K562 (cell line): ENCODE measurements around the gene NECAB3. TPM values are rescaled to one million over a fixed set of nuclear protein-coding genes. Genes with fewer than 3 reads are reported as not detected.

Source experiments
- HCFC1 ChIP-seq: IDR thresholded peaks from 2 replicates; pipeline ENCODE4 v1.6.1; 2012; ENCODE audit warnings: low read depth, low read length, improper control_type of control experiment
- POU5F1 ChIP-seq: fragments of 150-350 bp; IDR thresholded peaks from 2 replicates; pipeline ENCODE4 v1.6.1; 2014; ENCODE audit warnings: borderline replicate concordance, low read length, low read depth, mild to moderate bottlenecking; ENCODE audit not compliant: partially characterized antibody
- SAP30 ChIP-seq: fragments of 200-600 bp; sonication (generic); IDR thresholded peaks from 2 replicates; pipeline ENCODE4 v1.6.1; 2012; ENCODE audit warnings: borderline replicate concordance, low read depth, mild to moderate bottlenecking, moderate library complexity, low read length, control low read depth, inconsistent platforms; ENCODE audit not compliant: insufficient read depth, poor library complexity, severe bottlenecking
- SRSF3 ChIP-seq: fragments of 200-400 bp; formaldehyde crosslinking; IDR thresholded peaks from 2 replicates; pipeline ENCODE4 v1.6.1; 2016; ENCODE audit warnings: mild to moderate bottlenecking, low read length, moderate library complexity; ENCODE audit not compliant: insufficient read depth
- ZNF589 ChIP-seq: fragments of 200-800 bp; sonication (Bioruptor generic); IDR thresholded peaks from 2 replicates; pipeline ENCODE4 v1.6.1; 2016; ENCODE audit warnings: low read depth, missing genetic modification characterization, missing compliant biosample characterization
- polyA plus RNA-seq, 8 experiments: library from polyadenylated mRNA; depleted of rRNA in 4 of 8; stranded (reverse) in 5 of 8; unstranded in 3 of 8; fragments of >200 nt; fragmentation: Nextera tagmentation in 2 of 8; fragmentation: Illumina TruSeq in 1 of 8; extraction: Ambion mirVana in 2 of 8; extraction: Trizol in 1 of 8; gene quantifications; 2 replicates each; pipeline versions ENCODE4 v1.2.1 to v1.2.3, GENCODE V29; 2011 to 2014; ENCODE audit warnings: inconsistent platforms in 1 of 8, missing spikeins in 1 of 8
- total RNA-seq, 7 experiments: library from RNA; depleted of rRNA in 6 of 7; stranded (reverse); fragments of >200 nt in 6 of 7; fragmentation: Illumina TruSeq in 2 of 7; extraction: Trizol in 2 of 7; gene quantifications; 2 replicates each; pipeline versions ENCODE4 v1.2.1 to v1.2.3, GENCODE V29; 2011 to 2021; ENCODE audit warnings: low replicate concordance in 1 of 7
- TF ChIP-seq, protein P1 (sequence below): fragments of 250-450 bp; sonication (Bioruptor Pico); IDR thresholded peaks from 2 replicates; pipeline ENCODE4 v1.5.0; 2021; ENCODE audit warnings: mild to moderate bottlenecking, moderate library complexity
- TF ChIP-seq, protein P2 (sequence below): sonication (generic); formaldehyde crosslinking; IDR thresholded peaks from 2 replicates; pipeline ENCODE4 v1.8.0; 2022; ENCODE audit warnings: mild to moderate bottlenecking, missing genetic modification reagents
- TF ChIP-seq, protein P3 (sequence below): fragments of 250-450 bp; sonication (Bioruptor Pico); IDR thresholded peaks from 2 replicates; pipeline ENCODE4 v1.4.0; 2020
- TF ChIP-seq, protein P4 (sequence below), 2 experiments: fragments of 450-650 bp; formaldehyde crosslinking in 1 of 2; IDR thresholded peaks; 2 replicates each; pipeline versions ENCODE4 v1.4.0 to v1.6.1; 2014 to 2020; ENCODE audit warnings: mild to moderate bottlenecking in 2 of 2, borderline replicate concordance in 1 of 2, low read depth in 1 of 2

Gene NECAB3
- total and polyA plus RNA-seq, 9 of the 15 experiments (the other 6 are each of a cell fraction or from before 2014, with no cell fraction given): 0.94 to 63.3 (median 31.5) TPM

DNA sequence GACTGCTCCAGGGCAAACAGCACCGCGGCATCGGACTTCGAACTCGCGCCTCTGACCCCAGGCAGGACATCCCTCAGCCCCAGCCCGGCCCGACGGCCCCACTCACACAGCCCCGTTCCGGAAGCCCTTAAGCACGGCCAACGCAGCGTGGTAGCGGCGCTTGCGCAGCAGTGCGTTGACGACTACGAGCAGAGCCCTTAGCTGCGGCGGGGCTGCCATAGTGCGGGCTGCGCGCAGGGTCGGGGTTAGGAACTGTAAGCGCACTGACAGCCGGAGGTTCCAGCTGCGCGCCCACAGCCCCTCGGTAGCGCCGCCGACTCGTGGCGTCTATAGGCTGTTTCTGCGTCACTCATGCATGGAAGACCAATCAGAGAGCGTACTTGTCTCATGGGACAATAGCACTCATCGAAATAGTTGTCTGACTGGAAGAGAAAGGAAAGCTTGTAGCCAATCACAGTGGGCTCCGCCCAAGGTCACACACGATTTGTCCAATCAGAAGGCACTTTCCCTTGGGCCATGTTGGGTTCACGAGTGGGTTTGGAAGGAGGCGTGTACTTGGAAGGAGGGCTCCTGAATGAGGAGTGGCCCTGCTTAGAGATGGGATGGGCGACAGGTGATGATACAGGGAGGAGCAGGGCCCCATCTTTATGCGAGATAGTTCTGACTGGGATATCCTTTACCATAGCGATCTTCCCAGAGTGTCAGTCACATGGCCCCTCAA is 45.9 kb upstream of the NECAB3 start, which contains the start of gene PXMP4 (continued):
- TF ChIP-seq, protein P1, sequence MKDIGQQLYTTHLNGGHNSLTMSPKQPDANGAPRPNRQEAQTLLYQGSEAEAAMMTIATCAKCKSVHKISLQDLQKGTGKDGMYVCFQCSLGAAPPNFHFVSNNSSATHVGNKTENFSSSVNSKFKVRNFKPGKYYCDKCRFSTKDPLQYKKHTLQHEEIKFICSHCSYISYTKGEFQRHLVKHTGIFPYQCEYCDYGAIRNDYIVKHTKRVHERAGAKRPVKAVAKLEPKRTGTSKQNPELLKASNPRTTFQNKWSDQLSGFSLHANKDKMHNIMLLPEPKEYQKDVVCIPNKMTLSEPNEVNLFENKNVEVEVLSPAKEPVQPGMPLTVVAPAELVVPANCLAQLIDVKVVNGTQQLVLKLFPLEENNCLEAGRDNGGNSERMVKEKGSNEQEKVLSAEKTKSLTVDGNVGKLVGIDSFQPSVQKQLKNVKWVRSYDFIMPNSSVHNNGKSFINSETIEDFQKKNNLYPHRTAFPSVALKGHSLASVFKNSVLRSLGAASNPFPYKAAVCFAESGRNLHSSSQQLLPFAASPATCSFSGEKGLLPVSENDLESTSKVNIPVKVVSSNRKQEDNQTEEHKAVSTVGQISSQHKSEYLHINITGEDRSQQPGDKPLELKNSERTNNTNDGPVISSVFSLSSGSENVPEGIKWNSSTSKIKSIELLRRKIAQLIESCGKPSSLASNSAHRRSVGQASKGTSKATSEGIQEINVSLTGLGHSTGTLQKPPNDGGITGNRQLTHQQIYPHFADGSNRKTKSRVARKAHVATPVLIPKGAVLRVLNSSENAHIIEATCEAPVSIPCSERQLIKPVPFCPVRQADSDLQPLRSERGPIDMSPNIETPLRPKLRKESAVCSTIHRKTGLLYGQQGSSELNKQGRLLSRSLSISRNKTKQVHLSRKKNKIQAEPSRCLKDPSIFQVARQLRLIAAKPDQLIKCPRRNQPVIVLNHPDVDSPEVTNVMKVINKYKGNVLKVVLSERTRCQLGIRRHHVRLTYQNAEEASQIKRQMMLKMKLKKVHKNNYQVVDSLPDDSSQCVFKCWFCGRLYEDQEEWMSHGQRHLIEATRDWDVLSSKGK (CRISPR knock-in tag): no peak
- TF ChIP-seq ZNF589 (peak; percentile 75), HCFC1 (no peak; the same call in 1 of the 2 replicates), SAP30 (peak; percentile 97), SRSF3 (no peak), POU5F1 (no peak)
- TF ChIP-seq, protein P2, sequence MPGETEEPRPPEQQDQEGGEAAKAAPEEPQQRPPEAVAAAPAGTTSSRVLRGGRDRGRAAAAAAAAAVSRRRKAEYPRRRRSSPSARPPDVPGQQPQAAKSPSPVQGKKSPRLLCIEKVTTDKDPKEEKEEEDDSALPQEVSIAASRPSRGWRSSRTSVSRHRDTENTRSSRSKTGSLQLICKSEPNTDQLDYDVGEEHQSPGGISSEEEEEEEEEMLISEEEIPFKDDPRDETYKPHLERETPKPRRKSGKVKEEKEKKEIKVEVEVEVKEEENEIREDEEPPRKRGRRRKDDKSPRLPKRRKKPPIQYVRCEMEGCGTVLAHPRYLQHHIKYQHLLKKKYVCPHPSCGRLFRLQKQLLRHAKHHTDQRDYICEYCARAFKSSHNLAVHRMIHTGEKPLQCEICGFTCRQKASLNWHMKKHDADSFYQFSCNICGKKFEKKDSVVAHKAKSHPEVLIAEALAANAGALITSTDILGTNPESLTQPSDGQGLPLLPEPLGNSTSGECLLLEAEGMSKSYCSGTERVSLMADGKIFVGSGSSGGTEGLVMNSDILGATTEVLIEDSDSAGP: no peak
- TF ChIP-seq, protein P3, sequence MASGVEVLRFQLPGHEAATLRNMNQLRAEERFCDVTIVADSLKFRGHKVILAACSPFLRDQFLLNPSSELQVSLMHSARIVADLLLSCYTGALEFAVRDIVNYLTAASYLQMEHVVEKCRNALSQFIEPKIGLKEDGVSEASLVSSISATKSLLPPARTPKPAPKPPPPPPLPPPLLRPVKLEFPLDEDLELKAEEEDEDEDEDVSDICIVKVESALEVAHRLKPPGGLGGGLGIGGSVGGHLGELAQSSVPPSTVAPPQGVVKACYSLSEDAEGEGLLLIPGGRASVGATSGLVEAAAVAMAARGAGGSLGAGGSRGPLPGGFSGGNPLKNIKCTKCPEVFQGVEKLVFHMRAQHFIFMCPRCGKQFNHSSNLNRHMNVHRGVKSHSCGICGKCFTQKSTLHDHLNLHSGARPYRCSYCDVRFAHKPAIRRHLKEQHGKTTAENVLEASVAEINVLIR: no peak; the same call in 1 of the 2 replicates
- TF ChIP-seq, protein P4, sequence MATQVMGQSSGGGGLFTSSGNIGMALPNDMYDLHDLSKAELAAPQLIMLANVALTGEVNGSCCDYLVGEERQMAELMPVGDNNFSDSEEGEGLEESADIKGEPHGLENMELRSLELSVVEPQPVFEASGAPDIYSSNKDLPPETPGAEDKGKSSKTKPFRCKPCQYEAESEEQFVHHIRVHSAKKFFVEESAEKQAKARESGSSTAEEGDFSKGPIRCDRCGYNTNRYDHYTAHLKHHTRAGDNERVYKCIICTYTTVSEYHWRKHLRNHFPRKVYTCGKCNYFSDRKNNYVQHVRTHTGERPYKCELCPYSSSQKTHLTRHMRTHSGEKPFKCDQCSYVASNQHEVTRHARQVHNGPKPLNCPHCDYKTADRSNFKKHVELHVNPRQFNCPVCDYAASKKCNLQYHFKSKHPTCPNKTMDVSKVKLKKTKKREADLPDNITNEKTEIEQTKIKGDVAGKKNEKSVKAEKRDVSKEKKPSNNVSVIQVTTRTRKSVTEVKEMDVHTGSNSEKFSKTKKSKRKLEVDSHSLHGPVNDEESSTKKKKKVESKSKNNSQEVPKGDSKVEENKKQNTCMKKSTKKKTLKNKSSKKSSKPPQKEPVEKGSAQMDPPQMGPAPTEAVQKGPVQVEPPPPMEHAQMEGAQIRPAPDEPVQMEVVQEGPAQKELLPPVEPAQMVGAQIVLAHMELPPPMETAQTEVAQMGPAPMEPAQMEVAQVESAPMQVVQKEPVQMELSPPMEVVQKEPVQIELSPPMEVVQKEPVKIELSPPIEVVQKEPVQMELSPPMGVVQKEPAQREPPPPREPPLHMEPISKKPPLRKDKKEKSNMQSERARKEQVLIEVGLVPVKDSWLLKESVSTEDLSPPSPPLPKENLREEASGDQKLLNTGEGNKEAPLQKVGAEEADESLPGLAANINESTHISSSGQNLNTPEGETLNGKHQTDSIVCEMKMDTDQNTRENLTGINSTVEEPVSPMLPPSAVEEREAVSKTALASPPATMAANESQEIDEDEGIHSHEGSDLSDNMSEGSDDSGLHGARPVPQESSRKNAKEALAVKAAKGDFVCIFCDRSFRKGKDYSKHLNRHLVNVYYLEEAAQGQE (IDR thresholded peaks at IDR 0.05; ENCODE audit: borderline replicate concordance): no peak
- TF ChIP-seq, protein P4 (CRISPR knock-in tag; IDR thresholded peaks at IDR 0.05; ENCODE audit: low read depth): 0 out of 2 replicates have a peak, but pooled peaks have one; percentile 19
